MCF 10A (cell line): ENCODE measurements around the gene SKAP2. TPM values are rescaled to one million over a fixed set of nuclear protein-coding genes. Genes with fewer than 3 reads are reported as not detected.

Experiments
- BruUV-seq: library from RNA; stranded (reverse); fragments of 400-500 nt; replicated peaks from 2 replicates; lab custom pipeline; 2021; lab: Mats Ljungman, UMichigan
- CTCF ChIA-PET: fragments of 300-600 bp; sonication (Branson Sonifier 250); formaldehyde crosslinking; extraction: SDS; loops from one replicate; lab custom pipeline; 2021; ENCODE audit warnings: antibody characterized with exemption, inconsistent platforms; lab: Yijun Ruan, JAX
- POLR2A ChIA-PET: fragments of 300-600, 350-650 bp; sonication (Branson Sonifier 250); formaldehyde crosslinking; extraction: SDS; loops from one replicate; lab custom pipeline; 2020; ENCODE audit warnings: antibody characterized with exemption, inconsistent platforms; lab: Yijun Ruan, JAX
- DNase-seq: peaks from one replicate; pipeline ENCODE4 v3.0.0-alpha.2; 2018; ENCODE audit not compliant: unreplicated experiment
- H3K27ac Mint-ChIP-seq: one replicate; pipeline ENCODE4 v1.8.0; 2022; ENCODE audit warnings: mild to moderate bottlenecking, low read depth, mixed read lengths; ENCODE audit not compliant: unreplicated experiment
- H3K27me3 Mint-ChIP-seq: one replicate; pipeline ENCODE4 v1.8.0; 2022; ENCODE audit warnings: mixed read lengths; ENCODE audit not compliant: insufficient read depth, unreplicated experiment
- H3K36me3 Mint-ChIP-seq: one replicate; pipeline ENCODE4 v1.8.0; 2022; ENCODE audit warnings: mild to moderate bottlenecking, moderate library complexity, mixed read lengths; ENCODE audit not compliant: insufficient read depth, unreplicated experiment
- H3K4me1 Mint-ChIP-seq: one replicate; pipeline ENCODE4 v1.8.0; 2022; ENCODE audit warnings: mixed read lengths; ENCODE audit not compliant: insufficient read depth, unreplicated experiment
- H3K4me3 Mint-ChIP-seq: one replicate; pipeline ENCODE4 v1.8.0; 2022; ENCODE audit warnings: mild to moderate bottlenecking, moderate library complexity, mixed read lengths; ENCODE audit not compliant: unreplicated experiment
- H3K9me3 Mint-ChIP-seq: one replicate; pipeline ENCODE4 v1.8.0; 2022; ENCODE audit warnings: mixed read lengths; ENCODE audit not compliant: unreplicated experiment
- CTCF ChIP-seq: fragments of 200-600 bp; IDR thresholded peaks from one replicate; pipeline ENCODE4 v1.8.0; 2022; ENCODE audit warnings: antibody characterized with exemption, mild to moderate bottlenecking; ENCODE audit not compliant: unreplicated experiment
- intact Hi-C: fragments of 100-400 bp; cut with micrococcal nuclease; formaldehyde crosslinking; loops from 2 replicates; pipeline ENCODE4 v1.14.1; 2022
- total RNA-seq: library from RNA; stranded (reverse); gene quantifications from 2 replicates; pipeline ENCODE4 v1.2.3, GENCODE V29; 2022

SKAP2 gene
- total RNA-seq, 1 experiment from 2014 or later: 27.5 TPM

- no peak for DNase-seq
- intact Hi-C loops: no loop called here
- no peak for TF ChIP-seq CTCF
- Mint-ChIP-seq H3K27ac (no peak overlapping the region), H3K36me3 (peaks cover 2% of the 10 kb centered on the region), H3K27me3 (no peaks in the 10 kb centered on the region), H3K4me3 (no peak overlapping the region), H3K4me1 (peaks cover 5% of the 10 kb centered on the region), H3K9me3 (no peaks in the 10 kb centered on the region)
- ChIA-PET CTCF (interaction anchor here (0.7 kb wide), 1 partner anchor 8 kb away, joined by 3 read pairs; no protein-coding TSS in a partner anchor), POLR2A (interaction anchor here (2.6 kb wide), 1 partner anchor 10 kb away, joined by 9 read pairs; no protein-coding TSS in a partner anchor)
- BruUV-seq: no TSS peak
Measured at GRCh38 chr7:26696978-26697377, 167.4 kb downstream of the SKAP2 start.

GRCh38 chr7:26696161-26696560 lies 168.2 kb downstream of the SKAP2 start:
- TF ChIP-seq CTCF: no peak
- H3K27me3 Mint-ChIP-seq: no peaks in the 10 kb centered on the region
- no peak overlapping the region for H3K4me3 Mint-ChIP-seq
- BruUV-seq: no TSS peak
- peaks cover 12% of the 10 kb centered on the region for H3K4me1 Mint-ChIP-seq
- H3K9me3 Mint-ChIP-seq: no peaks in the 10 kb centered on the region
- CTCF ChIA-PET: interaction anchor here (0.6 to 1.2 kb wide), 2 partner anchors 448 to 1569 kb away, joined by 3 read pairs; no protein-coding TSS in a partner anchor
- no peak for DNase-seq
- intact Hi-C loops: no loop called here
- H3K36me3 Mint-ChIP-seq: peaks cover 6% of the 10 kb centered on the region
- POLR2A ChIA-PET: interaction anchor here (0.9 kb wide), 1 partner anchor 1045 kb away, joined by 3 read pairs; no protein-coding TSS in a partner anchor
- no peak overlapping the region for H3K27ac Mint-ChIP-seq

GRCh38 chr7:26694713-26695112 lies 169.7 kb downstream of the SKAP2 start:
- no TSS peak for BruUV-seq
- Mint-ChIP-seq H3K27me3 (no peaks in the 10 kb centered on the region), H3K9me3 (no peaks in the 10 kb centered on the region), H3K4me1 (peaks cover 12% of the 10 kb centered on the region), H3K4me3 (no peak overlapping the region), H3K36me3 (peaks cover 6% of the 10 kb centered on the region), H3K27ac (no peak overlapping the region)
- intact Hi-C loops: no loop called here
- DNase-seq: no peak
- ChIA-PET POLR2A (interaction anchor here (0.9 to 1.3 kb wide), 4 partner anchors 14 to 403 kb away, joined by 3 to 5 read pairs (median 4); no protein-coding TSS in a partner anchor), CTCF (interaction anchor here (0.7 to 1.7 kb wide), 5 partner anchors 411 to 800 kb away, joined by 3 to 6 read pairs (median 3); no protein-coding TSS in a partner anchor)
- no peak for TF ChIP-seq CTCF

- H3K4me1 Mint-ChIP-seq: peaks cover 12% of the 10 kb centered on the region
- no peak for DNase-seq
- no peak for TF ChIP-seq CTCF
- CTCF ChIA-PET: interaction anchor here (0.6 to 3.2 kb wide), 6 partner anchors 154 to 800 kb away, joined by 3 to 12 read pairs (median 4); partner anchors contain the start of gene HOXA5
- H3K9me3 Mint-ChIP-seq: no peaks in the 10 kb centered on the region
- no peak overlapping the region for H3K27ac Mint-ChIP-seq
- no peak overlapping the region for H3K4me3 Mint-ChIP-seq
- no peaks in the 10 kb centered on the region for H3K27me3 Mint-ChIP-seq
- POLR2A ChIA-PET: interaction anchor here (0.7 to 1.4 kb wide), 9 partner anchors 29 to 497 kb away, joined by 3 to 5 read pairs (median 4); partner anchors contain the start of gene SKAP2
- intact Hi-C loops: no loop called here
- no TSS peak for BruUV-seq
- peaks cover 6% of the 10 kb centered on the region for H3K36me3 Mint-ChIP-seq
Measured at GRCh38 chr7:26694141-26694540, 170.2 kb downstream of the SKAP2 start.
